HepG2 (cell line): ENCODE measurements around the gene ENTHD1. TPM values are rescaled to one million over a fixed set of nuclear protein-coding genes. Genes with fewer than 3 reads are reported as not detected.

Experiments used
- CENPBD1 ChIP-seq: sonication (generic); formaldehyde crosslinking; IDR thresholded peaks from 2 replicates; pipeline ENCODE4 v1.8.0; 2022; ENCODE audit warnings: missing genetic modification reagents, low read depth, mild to moderate bottlenecking, borderline replicate concordance
- FOXC1 ChIP-seq: sonication (generic); formaldehyde crosslinking; IDR thresholded peaks from 2 replicates; pipeline ENCODE4 v1.8.0; 2022; ENCODE audit warnings: mild to moderate bottlenecking, missing genetic modification reagents, borderline replicate concordance
- TBX3 ChIP-seq: fragments of 450-650 bp; IDR thresholded peaks from 2 replicates; pipeline ENCODE4 v1.6.1; 2017; ENCODE audit warnings: antibody characterized with exemption, mild to moderate bottlenecking, inconsistent platforms, borderline replicate concordance
- XBP1 ChIP-seq: sonication (generic); formaldehyde crosslinking; IDR thresholded peaks from 2 replicates; pipeline ENCODE4 v1.5.0; 2020; ENCODE audit warnings: missing genetic modification reagents
- polyA plus RNA-seq, 8 experiments: library from polyadenylated mRNA; depleted of rRNA in 3 of 8; stranded (reverse) in 7 of 8; unstranded in 1 of 8; fragments of >200 nt; fragmentation: Illumina TruSeq in 4 of 8; extraction: Trizol in 4 of 8; gene quantifications; 2 replicates each; pipeline versions ENCODE4 v1.2.1 to v1.2.3, GENCODE V29; 2011 to 2016; ENCODE audit warnings: low read depth in 4 of 8, missing spikeins in 1 of 8, mixed read lengths in 1 of 8; ENCODE audit not compliant: insufficient read depth in 1 of 8
- total RNA-seq, 5 experiments: library from RNA; depleted of rRNA; stranded (reverse); fragments of >200 nt; fragmentation: Illumina TruSeq; extraction: Trizol; gene quantifications; 2 replicates each; pipeline ENCODE4 v1.2.3, GENCODE V29; 2016; ENCODE audit warnings: low read depth in 1 of 5
- TF ChIP-seq, protein P1 (sequence below): sonication (generic); formaldehyde crosslinking; IDR thresholded peaks from 2 replicates; pipeline ENCODE4 v1.9.0; 2021; ENCODE audit warnings: mild to moderate bottlenecking, missing genetic modification reagents

The ENTHD1 gene
- total and polyA plus RNA-seq, 2 of the 13 experiments (the other 11 are each of a cell fraction or from before 2014, with no cell fraction given) = not detected

DNA sequence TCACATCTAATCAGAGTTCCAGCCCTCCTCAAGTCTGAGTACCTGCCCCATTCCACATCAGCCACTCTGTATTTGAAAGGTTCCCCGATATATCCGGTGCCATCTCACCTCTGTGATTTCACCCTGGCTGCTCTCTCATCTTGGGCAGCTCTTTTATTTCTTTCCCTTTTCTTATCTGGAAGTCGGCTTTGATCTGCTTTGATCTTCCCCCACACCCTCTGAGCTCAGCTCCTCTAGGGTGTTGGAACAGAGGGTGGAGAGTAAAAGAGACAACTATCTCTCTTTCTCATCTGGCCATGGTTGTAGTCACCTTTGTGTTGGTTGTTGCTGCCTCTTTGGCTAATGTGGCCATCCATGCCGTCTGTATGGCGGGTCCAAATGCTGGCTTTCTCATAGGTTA is 108.3 kb downstream of the ENTHD1 start (continued):
- TF ChIP-seq, protein P1, sequence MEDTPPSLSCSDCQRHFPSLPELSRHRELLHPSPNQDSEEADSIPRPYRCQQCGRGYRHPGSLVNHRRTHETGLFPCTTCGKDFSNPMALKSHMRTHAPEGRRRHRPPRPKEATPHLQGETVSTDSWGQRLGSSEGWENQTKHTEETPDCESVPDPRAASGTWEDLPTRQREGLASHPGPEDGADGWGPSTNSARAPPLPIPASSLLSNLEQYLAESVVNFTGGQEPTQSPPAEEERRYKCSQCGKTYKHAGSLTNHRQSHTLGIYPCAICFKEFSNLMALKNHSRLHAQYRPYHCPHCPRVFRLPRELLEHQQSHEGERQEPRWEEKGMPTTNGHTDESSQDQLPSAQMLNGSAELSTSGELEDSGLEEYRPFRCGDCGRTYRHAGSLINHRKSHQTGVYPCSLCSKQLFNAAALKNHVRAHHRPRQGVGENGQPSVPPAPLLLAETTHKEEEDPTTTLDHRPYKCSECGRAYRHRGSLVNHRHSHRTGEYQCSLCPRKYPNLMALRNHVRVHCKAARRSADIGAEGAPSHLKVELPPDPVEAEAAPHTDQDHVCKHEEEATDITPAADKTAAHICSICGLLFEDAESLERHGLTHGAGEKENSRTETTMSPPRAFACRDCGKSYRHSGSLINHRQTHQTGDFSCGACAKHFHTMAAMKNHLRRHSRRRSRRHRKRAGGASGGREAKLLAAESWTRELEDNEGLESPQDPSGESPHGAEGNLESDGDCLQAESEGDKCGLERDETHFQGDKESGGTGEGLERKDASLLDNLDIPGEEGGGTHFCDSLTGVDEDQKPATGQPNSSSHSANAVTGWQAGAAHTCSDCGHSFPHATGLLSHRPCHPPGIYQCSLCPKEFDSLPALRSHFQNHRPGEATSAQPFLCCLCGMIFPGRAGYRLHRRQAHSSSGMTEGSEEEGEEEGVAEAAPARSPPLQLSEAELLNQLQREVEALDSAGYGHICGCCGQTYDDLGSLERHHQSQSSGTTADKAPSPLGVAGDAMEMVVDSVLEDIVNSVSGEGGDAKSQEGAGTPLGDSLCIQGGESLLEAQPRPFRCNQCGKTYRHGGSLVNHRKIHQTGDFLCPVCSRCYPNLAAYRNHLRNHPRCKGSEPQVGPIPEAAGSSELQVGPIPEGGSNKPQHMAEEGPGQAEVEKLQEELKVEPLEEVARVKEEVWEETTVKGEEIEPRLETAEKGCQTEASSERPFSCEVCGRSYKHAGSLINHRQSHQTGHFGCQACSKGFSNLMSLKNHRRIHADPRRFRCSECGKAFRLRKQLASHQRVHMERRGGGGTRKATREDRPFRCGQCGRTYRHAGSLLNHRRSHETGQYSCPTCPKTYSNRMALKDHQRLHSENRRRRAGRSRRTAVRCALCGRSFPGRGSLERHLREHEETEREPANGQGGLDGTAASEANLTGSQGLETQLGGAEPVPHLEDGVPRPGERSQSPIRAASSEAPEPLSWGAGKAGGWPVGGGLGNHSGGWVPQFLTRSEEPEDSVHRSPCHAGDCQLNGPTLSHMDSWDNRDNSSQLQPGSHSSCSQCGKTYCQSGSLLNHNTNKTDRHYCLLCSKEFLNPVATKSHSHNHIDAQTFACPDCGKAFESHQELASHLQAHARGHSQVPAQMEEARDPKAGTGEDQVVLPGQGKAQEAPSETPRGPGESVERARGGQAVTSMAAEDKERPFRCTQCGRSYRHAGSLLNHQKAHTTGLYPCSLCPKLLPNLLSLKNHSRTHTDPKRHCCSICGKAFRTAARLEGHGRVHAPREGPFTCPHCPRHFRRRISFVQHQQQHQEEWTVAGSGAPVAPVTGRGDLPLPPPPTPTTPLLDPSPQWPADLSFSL (CRISPR knock-in tag) = no peak
- no peak for TF ChIP-seq XBP1
- no peak for TF ChIP-seq TBX3
- TF ChIP-seq CENPBD1 (CRISPR knock-in tag) = no peak
- TF ChIP-seq FOXC1 (CRISPR knock-in tag) = no peak
